ENCODE measurements around the gene PLA2G15. TPM values are rescaled to one million over a fixed set of nuclear protein-coding genes. Genes with fewer than 3 reads are reported as not detected.
"Not testable (repeated sequence)": the region's sequence is repeated elsewhere in the genome, so short reads cannot be mapped to it uniquely, and the experiment has no call there.

Gene PLA2G15
- total RNA-seq, 1 donor from 2014 or later: 15.4 TPM

- no peak for DNase-seq
Observed at GRCh38 chr16:68279726-68280558, 34.8 kb downstream of the PLA2G15 start.

- DNase-seq: no peak
Observed at GRCh38 chr16:68281368-68282063, 36.3 kb downstream of the PLA2G15 start.

GRCh38 chr16:68282064-68282452 lies 36.9 kb downstream of the PLA2G15 start:
- DNase-seq: no peak

GRCh38 chr16:68283346-68283745 lies 38.2 kb downstream of the PLA2G15 start:
- no peak for DNase-seq

GRCh38 chr16:68283801-68284598 lies 38.8 kb downstream of the PLA2G15 start:
- no peak for DNase-seq

GRCh38 chr16:68284847-68285246 lies 39.7 kb downstream of the PLA2G15 start:
- DNase-seq: no peak

GRCh38 chr16:68285683-68286082 lies 40.5 kb downstream of the PLA2G15 start:
- no peak for DNase-seq

GRCh38 chr16:68286153-68287074 lies 41.2 kb downstream of the PLA2G15 start:
- no peak for DNase-seq

GRCh38 chr16:68287276-68288251 lies 42.4 kb downstream of the PLA2G15 start:
- DNase-seq: no peak

- DNase-seq: no peak
Observed at GRCh38 chr16:68288252-68288650, 43.1 kb downstream of the PLA2G15 start.

GRCh38 chr16:68288796-68289195 lies 43.6 kb downstream of the PLA2G15 start:
- DNase-seq: not testable (repeated sequence)

GRCh38 chr16:68289202-68289601 lies 44.0 kb downstream of the PLA2G15 start:
- DNase-seq: no peak

- no peak for DNase-seq
Observed at GRCh38 chr16:68289621-68290329, 44.6 kb downstream of the PLA2G15 start.

GRCh38 chr16:68290450-68290849 lies 45.3 kb downstream of the PLA2G15 start:
- no peak for DNase-seq

GRCh38 chr16:68291227-68291626 lies 46.1 kb downstream of the PLA2G15 start:
- DNase-seq: no peak

GRCh38 chr16:68292425-68292824 lies 47.3 kb downstream of the PLA2G15 start:
- no peak for DNase-seq

GRCh38 chr16:68296291-68296690 lies 51.1 kb downstream of the PLA2G15 start:
- no peak for DNase-seq

- no peak for DNase-seq
Observed at GRCh38 chr16:68296693-68297092, 51.5 kb downstream of the PLA2G15 start.

- DNase-seq: no peak
Observed at GRCh38 chr16:68297908-68298307, 52.7 kb downstream of the PLA2G15 start.

- DNase-seq: no peak
Observed at GRCh38 chr16:68298312-68298711, 53.1 kb downstream of the PLA2G15 start.
